ENCODE results near the gene ZC3H12C. TPM values are rescaled to one million over a fixed set of nuclear protein-coding genes. Genes with fewer than 3 reads are reported as not detected.

Gene ZC3H12C
- total RNA-seq, 2 experiments from 2014 or later: 0.08 to 0.18 TPM

GRCh38 chr11:110093407-110094297 lies 460 bp downstream of the ZC3H12C start:
- ATAC-seq (peak; percentile 55), DNase-seq (no peak)
- H3K36me3 Mint-ChIP-seq (ENCODE audit: low read depth): no peaks in the 10 kb centered on the region
- H3K27ac Mint-ChIP-seq: no peak overlapping the region
- ChIA-PET CTCF (interaction anchor here (0.7 to 1.3 kb wide), 5 partner anchors 16 to 147 kb away, joined by 3 to 5 read pairs (median 3); no protein-coding TSS in a partner anchor), POLR2A (no interaction called here)
- peaks cover 12% of the 10 kb centered on the region for H3K4me1 Mint-ChIP-seq (ENCODE audit: low read depth)
- peaks cover 51% of the 10 kb centered on the region for H3K27me3 Mint-ChIP-seq (ENCODE audit: low read depth)
- H3K9me3 Mint-ChIP-seq (ENCODE audit: insufficient read depth): no peaks in the 10 kb centered on the region
- peak overlapping the region; percentile 67 for H3K4me3 Mint-ChIP-seq

- Mint-ChIP-seq H3K9me3 (ENCODE audit: insufficient read depth) (no peaks in the 10 kb centered on the region), H3K27ac (no peak overlapping the region), H3K4me3 (peak overlapping the region; percentile 67), H3K27me3 (ENCODE audit: low read depth) (peaks cover 46% of the 10 kb centered on the region), H3K4me1 (ENCODE audit: low read depth) (peaks cover 12% of the 10 kb centered on the region), H3K36me3 (ENCODE audit: low read depth) (no peaks in the 10 kb centered on the region)
- ChIA-PET CTCF (interaction anchor here (0.7 to 1.1 kb wide), 3 partner anchors 17 to 148 kb away, joined by 3 to 5 read pairs (median 3); no protein-coding TSS in a partner anchor), POLR2A (no interaction called here)
- ATAC-seq (no peak), DNase-seq (no peak)
Observed at GRCh38 chr11:110094298-110095285, 1.4 kb downstream of the ZC3H12C start.

GRCh38 chr11:110095554-110095953 lies 2.4 kb downstream of the ZC3H12C start:
- no peaks in the 10 kb centered on the region for H3K9me3 Mint-ChIP-seq (ENCODE audit: insufficient read depth)
- no peak overlapping the region for H3K4me3 Mint-ChIP-seq
- no peak for ATAC-seq
- peaks cover 12% of the 10 kb centered on the region for H3K4me1 Mint-ChIP-seq (ENCODE audit: low read depth)
- H3K27ac Mint-ChIP-seq: no peak overlapping the region
- ChIA-PET CTCF (no interaction called here), POLR2A (no interaction called here)
- no peak for DNase-seq
- H3K27me3 Mint-ChIP-seq (ENCODE audit: low read depth): peaks cover 46% of the 10 kb centered on the region
- no peaks in the 10 kb centered on the region for H3K36me3 Mint-ChIP-seq (ENCODE audit: low read depth)

GRCh38 chr11:110096496-110096895 lies 3.3 kb downstream of the ZC3H12C start:
- no peak overlapping the region for H3K27ac Mint-ChIP-seq
- H3K4me3 Mint-ChIP-seq: no peak overlapping the region
- no peaks in the 10 kb centered on the region for H3K9me3 Mint-ChIP-seq (ENCODE audit: insufficient read depth)
- ChIA-PET POLR2A (no interaction called here), CTCF (interaction anchor here (1.3 kb wide), 1 partner anchor 150 kb away, joined by 3 read pairs; no protein-coding TSS in a partner anchor)
- no peak for DNase-seq
- no peaks in the 10 kb centered on the region for H3K36me3 Mint-ChIP-seq (ENCODE audit: low read depth)
- H3K27me3 Mint-ChIP-seq (ENCODE audit: low read depth): peaks cover 40% of the 10 kb centered on the region
- H3K4me1 Mint-ChIP-seq (ENCODE audit: low read depth): peaks cover 12% of the 10 kb centered on the region
- ATAC-seq: no peak

- ChIA-PET CTCF (interaction anchor here (1.3 kb wide), 1 partner anchor 151 kb away, joined by 3 read pairs; no protein-coding TSS in a partner anchor), POLR2A (no interaction called here)
- no peaks in the 10 kb centered on the region for H3K36me3 Mint-ChIP-seq (ENCODE audit: low read depth)
- peaks cover 30% of the 10 kb centered on the region for H3K27me3 Mint-ChIP-seq (ENCODE audit: low read depth)
- peaks cover 6% of the 10 kb centered on the region for H3K4me1 Mint-ChIP-seq (ENCODE audit: low read depth)
- DNase-seq: no peak
- no peak for ATAC-seq
- H3K4me3 Mint-ChIP-seq: no peak overlapping the region
- no peaks in the 10 kb centered on the region for H3K9me3 Mint-ChIP-seq (ENCODE audit: insufficient read depth)
- H3K27ac Mint-ChIP-seq: no peak overlapping the region
Observed at GRCh38 chr11:110097459-110098012, 4.3 kb downstream of the ZC3H12C start.

- no peak overlapping the region for H3K27ac Mint-ChIP-seq
- no peaks in the 10 kb centered on the region for H3K9me3 Mint-ChIP-seq (ENCODE audit: insufficient read depth)
- no peak overlapping the region for H3K4me3 Mint-ChIP-seq
- no peaks in the 10 kb centered on the region for H3K36me3 Mint-ChIP-seq (ENCODE audit: low read depth)
- POLR2A ChIA-PET: no interaction called here
- H3K4me1 Mint-ChIP-seq (ENCODE audit: low read depth): peaks cover 5% of the 10 kb centered on the region
- peaks cover 27% of the 10 kb centered on the region for H3K27me3 Mint-ChIP-seq (ENCODE audit: low read depth)
- no peak for DNase-seq
- CTCF ChIA-PET: no interaction called here
- no peak for ATAC-seq
Observed at GRCh38 chr11:110098645-110099044, 5.5 kb downstream of the ZC3H12C start.

- POLR2A ChIA-PET: no interaction called here
- Mint-ChIP-seq H3K4me1 (ENCODE audit: low read depth) (no peaks in the 10 kb centered on the region), H3K4me3 (no peak overlapping the region)
Observed at GRCh38 chr11:110100476-110101240, 7.5 kb downstream of the ZC3H12C start.

GRCh38 chr11:110106713-110107274 lies 13.6 kb downstream of the ZC3H12C start:
- Mint-ChIP-seq H3K9me3 (ENCODE audit: insufficient read depth) (no peaks in the 10 kb centered on the region), H3K27ac (no peak overlapping the region), H3K27me3 (ENCODE audit: low read depth) (peaks cover 5% of the 10 kb centered on the region), H3K4me3 (no peak overlapping the region), H3K36me3 (ENCODE audit: low read depth) (no peaks in the 10 kb centered on the region), H3K4me1 (ENCODE audit: low read depth) (no peaks in the 10 kb centered on the region)
- ATAC-seq: no peak
- POLR2A ChIA-PET: no interaction called here
- CTCF ChIA-PET: interaction anchor here (0.6 kb wide), 1 partner anchor 98 kb away, joined by 3 read pairs; no protein-coding TSS in a partner anchor
- no peak for DNase-seq

More at GRCh38 chr11:110100476-110101240, 7.5 kb downstream of the ZC3H12C start:
- H3K36me3 Mint-ChIP-seq (ENCODE audit: low read depth): no peaks in the 10 kb centered on the region
- no peaks in the 10 kb centered on the region for H3K9me3 Mint-ChIP-seq (ENCODE audit: insufficient read depth)
- H3K27ac Mint-ChIP-seq: no peak overlapping the region
- DNase-seq (no peak), ATAC-seq (no peak)
- CTCF ChIA-PET: interaction anchor here (0.6 to 0.7 kb wide), 2 partner anchors 37 to 154 kb away, joined by 3 read pairs; no protein-coding TSS in a partner anchor
- H3K27me3 Mint-ChIP-seq (ENCODE audit: low read depth): peaks cover 18% of the 10 kb centered on the region

GRCh38 chr11:110110854-110111253 lies 17.7 kb downstream of the ZC3H12C start:
- POLR2A ChIA-PET: no interaction called here
- ATAC-seq (no peak), DNase-seq (no peak)
- H3K36me3 Mint-ChIP-seq (ENCODE audit: low read depth): no peaks in the 10 kb centered on the region
- H3K9me3 Mint-ChIP-seq (ENCODE audit: insufficient read depth): no peaks in the 10 kb centered on the region
- no peaks in the 10 kb centered on the region for H3K4me1 Mint-ChIP-seq (ENCODE audit: low read depth)
- CTCF ChIA-PET: no interaction called here
- H3K27me3 Mint-ChIP-seq (ENCODE audit: low read depth): peaks cover 9% of the 10 kb centered on the region
- no peak overlapping the region for H3K4me3 Mint-ChIP-seq
- H3K27ac Mint-ChIP-seq: no peak overlapping the region

- no peaks in the 10 kb centered on the region for H3K36me3 Mint-ChIP-seq (ENCODE audit: low read depth)
- no peak for DNase-seq
- POLR2A ChIA-PET: no interaction called here
Observed at GRCh38 chr11:110112457-110112856, 19.3 kb downstream of the ZC3H12C start.

GRCh38 chr11:110113505-110113904 lies 20.3 kb downstream of the ZC3H12C start:
- DNase-seq: no peak
- peaks cover 9% of the 10 kb centered on the region for H3K27me3 Mint-ChIP-seq (ENCODE audit: low read depth)

More at GRCh38 chr11:110112457-110112856, 19.3 kb downstream of the ZC3H12C start:
- no peaks in the 10 kb centered on the region for H3K4me1 Mint-ChIP-seq (ENCODE audit: low read depth)
- H3K27me3 Mint-ChIP-seq (ENCODE audit: low read depth): peaks cover 9% of the 10 kb centered on the region
- no peak for ATAC-seq
- CTCF ChIA-PET: no interaction called here
- H3K9me3 Mint-ChIP-seq (ENCODE audit: insufficient read depth): no peaks in the 10 kb centered on the region
- no peak overlapping the region for H3K27ac Mint-ChIP-seq
- H3K4me3 Mint-ChIP-seq: no peak overlapping the region

More at GRCh38 chr11:110113505-110113904, 20.3 kb downstream of the ZC3H12C start:
- Mint-ChIP-seq H3K36me3 (ENCODE audit: low read depth) (no peaks in the 10 kb centered on the region), H3K9me3 (ENCODE audit: insufficient read depth) (no peaks in the 10 kb centered on the region), H3K4me3 (no peak overlapping the region), H3K4me1 (ENCODE audit: low read depth) (no peaks in the 10 kb centered on the region), H3K27ac (no peak overlapping the region)
- no peak for ATAC-seq
- CTCF ChIA-PET: interaction anchor here (1.2 kb wide), 1 partner anchor 597 kb away, joined by 4 read pairs; no protein-coding TSS in a partner anchor
- POLR2A ChIA-PET: no interaction called here
